CD14-positive monocyte (primary cell): ENCODE data around the gene EPHX1. TPM values are rescaled to one million over a fixed set of nuclear protein-coding genes. Genes with fewer than 3 reads are reported as not detected.

Experiments used
- DNase-seq, 3 donors: peaks; one replicate each; pipeline ENCODE4 v3.0.0-alpha.2; 2011 to 2022
- H2AFZ ChIP-seq: 2 replicates; pipeline ENCODE4 v1.6.0; 2012; ENCODE audit warnings: mild to moderate bottlenecking, low read depth, low read length, inconsistent platforms; ENCODE audit not compliant: insufficient read depth, poor library complexity, severe bottlenecking
- H3K27ac ChIP-seq, 2 donors: 1 replicate in 1 of 2; 2 replicates in 1 of 2; pipeline ENCODE4 v1.5.1; 2012 to 2013; ENCODE audit warnings: low read length in 2 of 2, control low read depth in 1 of 2, inconsistent platforms in 1 of 2, low read depth in 1 of 2, mild to moderate bottlenecking in 1 of 2
- H3K27me3 ChIP-seq, 2 donors: one replicate each; pipeline versions ENCODE4 v1.6.0 to v1.6.1; 2011 to 2013; ENCODE audit warnings: low read length in 2 of 2; ENCODE audit not compliant: control insufficient read depth in 2 of 2, insufficient read depth in 2 of 2
- H3K36me3 ChIP-seq, 2 donors: replicated peaks in 1 of 2; 1 replicate in 1 of 2; 2 replicates in 1 of 2; pipeline versions ENCODE4 v1.5.1 to v1.6.1; 2012 to 2013; ENCODE audit warnings: low read length in 2 of 2, control low read depth in 1 of 2, inconsistent platforms in 1 of 2, mild to moderate bottlenecking in 1 of 2; ENCODE audit not compliant: insufficient read depth in 2 of 2, control insufficient read depth in 1 of 2
- H3K4me1 ChIP-seq, 2 donors: 1 replicate in 1 of 2; 2 replicates in 1 of 2; pipeline versions ENCODE4 v1.5.1 to v1.6.1; 2012 to 2013; ENCODE audit warnings: low read length in 2 of 2, control low read depth in 1 of 2, inconsistent platforms in 1 of 2, mild to moderate bottlenecking in 1 of 2, moderate library complexity in 1 of 2; ENCODE audit not compliant: insufficient read depth in 2 of 2, control insufficient read depth in 1 of 2
- H3K4me2 ChIP-seq: replicated peaks from 2 replicates; pipeline ENCODE3; 2012; ENCODE audit warnings: low read length, moderate library complexity, mild to moderate bottlenecking; ENCODE audit not compliant: poor library complexity, severe bottlenecking; ENCODE audit errors: extremely low read depth
- H3K4me3 ChIP-seq, 3 experiments: fragments of 200-600 bp in 1 of 3; sonication (generic) in 1 of 3; replicated peaks in 1 of 3; 1 replicate in 2 of 3; 2 replicates in 1 of 3; pipeline ENCODE4 v1.5.1; 2011 to 2013; ENCODE audit warnings: low read length in 3 of 3, mild to moderate bottlenecking in 3 of 3, control low read depth in 2 of 3, low read depth in 2 of 3, inconsistent platforms in 1 of 3, moderate library complexity in 1 of 3
- H3K79me2 ChIP-seq: 2 replicates; pipeline ENCODE4 v1.6.0; 2012; ENCODE audit warnings: mild to moderate bottlenecking, control low read depth, inconsistent platforms, low read length, moderate library complexity; ENCODE audit not compliant: insufficient read depth
- H3K9ac ChIP-seq: 2 replicates; pipeline ENCODE4 v1.6.0; 2017; ENCODE audit warnings: low read length, mild to moderate bottlenecking; ENCODE audit not compliant: insufficient read depth, poor library complexity, severe bottlenecking
- H3K9me3 ChIP-seq, 2 donors: replicated peaks in 1 of 2; 1 replicate in 1 of 2; 2 replicates in 1 of 2; pipeline versions ENCODE4 v1.5.1 to v1.6.1; 2012 to 2013; ENCODE audit warnings: low read length in 2 of 2, control low read depth in 1 of 2; ENCODE audit not compliant: control insufficient read depth in 1 of 2, insufficient read depth in 1 of 2
- H4K20me1 ChIP-seq: 2 replicates; pipeline ENCODE4 v1.6.0; 2012; ENCODE audit warnings: mild to moderate bottlenecking, low read length, control low read depth, moderate library complexity; ENCODE audit not compliant: insufficient read depth
- H3K27ac Mint-ChIP-seq, 7 donors: one replicate each; pipeline ENCODE4 v1.8.0; 2020; ENCODE audit warnings: mild to moderate bottlenecking in 7 of 7, mixed read lengths in 7 of 7, moderate library complexity in 6 of 7, inconsistent platforms in 2 of 7
- H3K27me3 Mint-ChIP-seq, 3 donors: one replicate each; pipeline ENCODE4 v1.8.0; 2021 to 2022; ENCODE audit warnings: low read depth in 3 of 3, mild to moderate bottlenecking in 3 of 3, mixed read lengths in 3 of 3, moderate library complexity in 3 of 3, inconsistent platforms in 1 of 3
- H3K36me3 Mint-ChIP-seq, 2 donors: one replicate each; pipeline ENCODE4 v1.8.0; 2020; ENCODE audit warnings: mixed read lengths in 2 of 2, inconsistent platforms in 1 of 2, mild to moderate bottlenecking in 1 of 2
- H3K4me1 Mint-ChIP-seq: one replicate; pipeline ENCODE4 v1.8.0; 2020; ENCODE audit warnings: mild to moderate bottlenecking, mixed read lengths
- H3K4me3 Mint-ChIP-seq, 2 donors: one replicate each; pipeline ENCODE4 v1.8.0; 2020; ENCODE audit warnings: mild to moderate bottlenecking in 2 of 2, mixed read lengths in 2 of 2, moderate library complexity in 1 of 2
- H3K9me3 Mint-ChIP-seq, 7 donors: one replicate each; pipeline ENCODE4 v1.8.0; 2020 to 2022; ENCODE audit warnings: mixed read lengths in 7 of 7, mild to moderate bottlenecking in 6 of 7, moderate library complexity in 6 of 7, inconsistent platforms in 2 of 7
- CTCF ChIP-seq: fragments of 200-600 bp; IDR thresholded peaks from one replicate; pipeline ENCODE4 v1.8.0; 2022; ENCODE audit warnings: antibody characterized with exemption, mild to moderate bottlenecking
- WGBS: methylation state at CpG from one replicate; pipeline ENCODE4 v1.1.5; 2013; ENCODE audit warnings: missing lambda C conversion rate; ENCODE audit not compliant: insufficient coverage; 5-methylcytosine and 5-hydroxymethylcytosine counted together
- intact Hi-C, 2 donors: fragments of 100-400 bp; cut with micrococcal nuclease; formaldehyde crosslinking; loops; one replicate each; pipeline versions ENCODE4 v1.15.0 to v1.15.1; 2023
- polyA plus RNA-seq, 3 donors: library from polyadenylated mRNA; depleted of rRNA in 1 of 3; unstranded in 2 of 3; stranded (reverse) in 1 of 3; fragments of 300-500 nt in 2 of 3; fragments of >200 nt in 1 of 3; fragmentation: Illumina TruSeq in 2 of 3; gene quantifications; 1 replicate in 2 of 3; 2 replicates in 1 of 3; pipeline ENCODE4 v1.2.3, GENCODE V29; 2012 to 2021

EPHX1 gene
- polyA plus RNA-seq, 3 donors, result 4.6 to 23.8 (median 7.4) TPM

DNA sequence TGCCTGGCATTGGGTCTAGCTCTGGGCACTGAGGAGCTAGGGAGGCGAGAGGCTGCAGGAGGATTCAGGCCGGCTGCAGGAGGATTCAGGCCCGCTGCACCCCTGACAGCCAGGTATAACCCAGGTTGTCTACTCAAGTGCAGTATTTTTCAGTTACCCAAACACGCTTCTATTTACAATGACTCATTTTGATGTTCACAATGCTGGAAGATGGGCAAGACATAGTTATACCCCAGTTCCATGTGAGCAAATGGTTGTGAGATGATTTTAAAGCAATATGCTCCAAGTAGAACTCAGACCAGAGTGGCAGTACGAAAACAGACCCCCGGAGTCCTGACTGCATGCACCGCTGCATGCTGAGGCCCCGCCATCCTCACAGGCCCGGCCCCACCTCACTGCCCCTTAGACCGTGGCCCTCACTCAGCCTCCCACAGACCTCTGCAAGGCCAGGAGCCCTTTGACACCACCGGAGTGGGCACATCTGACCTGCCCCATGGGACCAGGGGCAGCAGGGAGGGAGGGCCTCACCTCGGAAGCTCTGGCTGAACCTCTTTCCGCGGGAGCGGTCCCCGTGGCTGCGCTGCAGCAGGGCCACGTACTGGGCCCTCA lies 78.5 kb downstream of the EPHX1 start:
- Histone ChIP-seq H3K27ac (no peak overlapping the region), H3K27me3 (peaks cover 0 to 5% of the 10 kb centered on the region in 2 donors), H2AFZ (no peak overlapping the region), H3K4me2 (no peak overlapping the region), H3K36me3 (no peaks in the 10 kb centered on the region), H3K79me2 (no peaks in the 10 kb centered on the region), H3K9me3 (no peaks in the 10 kb centered on the region), H3K9ac (no peak overlapping the region), H4K20me1 (no peaks in the 10 kb centered on the region), H3K4me3 (no peak overlapping the region), H3K4me1 (peaks cover 2 to 6% of the 10 kb centered on the region in 2 donors)
- intact Hi-C loops, result no loop called here
- no peak for DNase-seq
- Mint-ChIP-seq H3K4me3 (no peak overlapping the region), H3K27ac (no peak overlapping the region), H3K36me3 (no peaks in the 10 kb centered on the region), H3K4me1 (peaks cover 10% of the 10 kb centered on the region), H3K27me3 (peaks cover 9 to 16% (median 10%) of the 10 kb centered on the region in 3 donors), H3K9me3 (no peaks in the 10 kb centered on the region)
- no peak for TF ChIP-seq CTCF
- 98% methylated on average over 15 of the region's 18 CpGs for WGBS

DNA sequence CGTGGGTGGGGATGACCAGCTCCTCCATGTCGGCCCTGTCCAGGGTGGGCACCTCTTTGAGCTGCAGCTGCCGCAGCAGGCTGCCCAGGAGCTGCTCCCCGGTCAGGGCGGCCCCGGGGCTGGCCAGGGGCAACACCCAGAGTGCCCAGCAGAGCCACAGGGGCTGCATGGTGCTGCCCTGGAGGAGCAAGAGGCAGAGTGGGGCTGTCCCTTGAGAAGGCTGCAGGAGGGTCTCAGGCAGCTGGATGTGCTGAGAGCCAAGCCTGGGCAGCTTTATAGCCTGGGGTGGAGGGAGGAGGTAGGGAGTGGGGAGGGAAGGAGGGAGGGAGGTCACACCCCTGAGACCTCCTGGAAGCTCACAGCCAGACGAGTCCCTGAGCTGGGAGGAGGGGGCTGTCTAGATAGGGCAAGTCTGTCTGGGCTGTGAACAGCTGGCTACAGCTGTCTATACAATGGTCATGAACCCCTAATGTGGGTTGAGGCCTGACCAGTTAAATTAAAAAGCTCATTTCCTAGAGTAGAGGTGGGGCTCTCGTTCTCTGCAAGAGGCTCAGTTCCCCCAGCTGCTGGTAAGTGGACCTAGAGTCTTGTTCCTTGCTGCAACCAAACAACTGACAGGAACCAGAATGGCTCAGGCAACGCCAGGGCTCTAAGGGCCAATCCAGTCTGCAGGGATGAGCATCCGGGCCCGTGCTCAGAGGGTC lies 79.1 kb downstream of the EPHX1 start, which contains the start of gene LEFTY1:
Gene LEFTY1 (minus strand): TSS at position 249 of the 704 bp plus-strand sequence. CDS start 80 bp downstream, at position 169.
- peaks cover 0 to 6% of the 10 kb centered on the region in 2 donors for H3K4me1 ChIP-seq
- no peak for TF ChIP-seq CTCF
- Mint-ChIP-seq H3K9me3 (no peaks in the 10 kb centered on the region), H3K27ac (no peak within 1 kb of the TSS), H3K36me3 (no peaks in the 10 kb centered on the region), H3K4me3 (no peak within 1 kb of the TSS), H3K4me1 (peaks cover 6% of the 10 kb centered on the region), H3K27me3 (peaks cover 9 to 14% (median 10%) of the 10 kb centered on the region in 3 donors)
- H3K9ac ChIP-seq, result no peak within 1 kb of the TSS
- no peaks in the 10 kb centered on the region for H3K79me2 ChIP-seq
- WGBS, result 90% methylated on average over 10 of the region's 11 CpGs
- H4K20me1 ChIP-seq, result no peaks in the 10 kb centered on the region
- H3K4me2 ChIP-seq, result no peak within 1 kb of the TSS
- intact Hi-C loops, result no loop called here
- peaks cover 0 to 5% of the 10 kb centered on the region in 2 donors for H3K27me3 ChIP-seq
- H3K27ac ChIP-seq, result no peak within 1 kb of the TSS
- H3K4me3 ChIP-seq, result no peak within 1 kb of the TSS
- H3K36me3 ChIP-seq, result no peaks in the 10 kb centered on the region
- no peak within 1 kb of the TSS for H2AFZ ChIP-seq
- no peaks in the 10 kb centered on the region for H3K9me3 ChIP-seq
- DNase-seq, result no peak
